Esophagus mucosa (tissue), 1 donor: ENCODE data around the gene PNPLA7. TPM values are rescaled to one million over a fixed set of nuclear protein-coding genes. Genes with fewer than 3 reads are reported as not detected.
"Not testable (repeated sequence)": the region's sequence is repeated elsewhere in the genome, so short reads cannot be mapped to it uniquely, and the experiment has no call there.

Source experiments
- ATAC-seq: fragments of 200-7000 bp; cut with Tn5 transposase; one replicate; pipeline ENCODE4 v1.9.1; 2020
- total RNA-seq: library from RNA; stranded (reverse); gene quantifications from one replicate; pipeline ENCODE4 v1.2.4, GENCODE V29; 2023
- donor health status: DM: yes; HTN: yes; CAD: no.

The PNPLA7 gene
- 1.0 TPM for total RNA-seq

DNA sequence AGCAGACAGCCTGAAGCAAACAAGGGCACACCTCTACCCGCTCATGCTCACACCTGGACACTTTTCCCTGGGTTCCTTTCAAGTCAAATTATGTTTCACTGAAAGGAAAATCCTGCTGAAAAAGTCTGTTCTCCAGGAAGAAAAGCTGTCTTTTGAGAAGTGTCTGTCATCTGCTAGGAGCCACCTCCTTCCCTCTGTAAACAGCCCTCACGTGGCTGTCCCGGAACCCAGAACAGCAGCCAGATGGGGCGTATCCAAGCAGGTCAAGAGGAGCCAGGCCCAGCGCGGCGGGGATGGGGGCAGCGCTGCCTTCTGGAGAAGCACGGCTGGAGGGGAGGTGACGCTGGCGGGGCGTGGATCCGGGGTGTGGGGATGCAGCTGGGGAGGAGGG, at the start of gene PNPLA7:
Gene PNPLA7, minus strand, starts transcription at position 172 of the 391 bp plus-strand sequence. CDS start 205 bp downstream, outside the sequence.
- peak; percentile 78 for ATAC-seq

DNA sequence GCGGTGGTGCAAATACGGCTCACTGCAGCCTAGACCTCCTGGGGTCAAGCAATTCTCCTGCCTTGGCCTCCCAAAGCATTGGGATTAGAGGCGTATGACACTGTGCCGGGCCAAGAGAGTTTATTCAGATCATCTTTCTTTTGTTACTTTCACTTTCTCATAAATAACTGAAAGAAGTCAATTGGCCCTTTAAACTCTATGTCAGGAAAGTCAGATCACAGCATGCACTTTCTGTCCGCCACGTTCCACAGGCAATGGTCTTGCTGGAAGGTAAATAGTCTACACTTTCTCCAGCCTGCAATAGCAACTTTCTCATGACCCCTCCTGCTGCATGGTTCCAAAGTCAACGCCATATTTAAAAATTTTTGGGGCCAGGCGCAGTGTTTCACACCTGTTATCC, 48.7 kb upstream of the PNPLA7 start:
- ATAC-seq = no peak

DNA sequence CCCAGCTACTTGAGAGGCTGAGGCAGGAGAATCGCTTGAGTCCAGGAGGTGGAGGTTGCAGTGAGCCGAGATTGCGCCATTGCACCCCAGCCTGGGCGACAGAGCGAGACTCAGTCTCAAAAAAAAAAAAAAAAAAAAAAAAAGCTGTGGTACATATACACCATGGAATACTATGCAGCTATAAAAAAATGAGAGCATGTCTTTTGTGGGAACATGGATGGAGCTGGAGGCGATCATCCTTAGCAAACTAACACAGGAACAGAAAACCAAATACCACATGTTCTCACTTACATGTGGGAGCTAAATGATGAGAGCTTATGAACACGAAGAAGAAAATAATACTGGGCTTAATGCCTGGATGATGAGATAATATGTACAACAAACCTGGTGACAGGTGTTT, 46.4 kb upstream of the PNPLA7 start:
- ATAC-seq = not testable (repeated sequence)

DNA sequence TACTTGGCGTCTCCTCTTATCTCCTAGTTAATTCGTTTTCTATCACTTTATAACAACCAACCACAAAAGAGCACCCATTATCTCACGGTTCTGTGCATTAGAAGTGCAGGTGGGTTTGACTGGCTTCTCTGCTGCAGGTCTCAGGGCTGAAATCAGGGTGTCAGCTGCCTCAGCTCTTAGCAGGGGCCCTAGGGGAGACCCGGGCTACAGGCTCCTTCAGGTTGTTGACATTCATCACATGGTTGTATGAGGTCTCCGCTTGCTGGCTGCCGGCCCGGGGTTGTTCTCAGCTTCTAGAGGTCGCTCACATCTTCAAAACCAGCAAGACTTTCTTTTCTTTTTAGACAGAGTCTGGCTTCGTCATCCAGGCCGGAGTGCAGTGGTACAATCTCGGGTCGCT, 43.0 kb upstream of the PNPLA7 start:
- ATAC-seq = no peak

DNA sequence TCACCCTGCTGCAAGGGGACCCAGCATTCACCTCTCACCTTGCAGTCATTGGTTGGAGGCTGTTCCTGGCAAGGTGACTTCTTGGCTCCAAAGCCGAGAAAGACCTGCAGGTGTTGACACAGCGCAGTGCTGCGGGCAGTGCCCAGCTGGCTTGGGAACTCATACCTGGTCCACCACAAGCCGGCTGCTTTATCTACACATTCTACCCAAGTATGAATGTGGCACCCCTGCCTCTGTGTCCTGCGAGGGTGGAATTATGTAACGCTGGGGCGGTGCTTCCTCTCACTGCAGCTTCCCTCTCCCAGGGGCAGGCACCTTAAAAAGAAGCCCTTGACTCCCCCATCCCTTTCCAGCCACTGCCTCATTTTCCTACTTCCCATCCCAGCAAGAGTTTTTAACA, 42.6 kb upstream of the PNPLA7 start:
- ATAC-seq = no peak

DNA sequence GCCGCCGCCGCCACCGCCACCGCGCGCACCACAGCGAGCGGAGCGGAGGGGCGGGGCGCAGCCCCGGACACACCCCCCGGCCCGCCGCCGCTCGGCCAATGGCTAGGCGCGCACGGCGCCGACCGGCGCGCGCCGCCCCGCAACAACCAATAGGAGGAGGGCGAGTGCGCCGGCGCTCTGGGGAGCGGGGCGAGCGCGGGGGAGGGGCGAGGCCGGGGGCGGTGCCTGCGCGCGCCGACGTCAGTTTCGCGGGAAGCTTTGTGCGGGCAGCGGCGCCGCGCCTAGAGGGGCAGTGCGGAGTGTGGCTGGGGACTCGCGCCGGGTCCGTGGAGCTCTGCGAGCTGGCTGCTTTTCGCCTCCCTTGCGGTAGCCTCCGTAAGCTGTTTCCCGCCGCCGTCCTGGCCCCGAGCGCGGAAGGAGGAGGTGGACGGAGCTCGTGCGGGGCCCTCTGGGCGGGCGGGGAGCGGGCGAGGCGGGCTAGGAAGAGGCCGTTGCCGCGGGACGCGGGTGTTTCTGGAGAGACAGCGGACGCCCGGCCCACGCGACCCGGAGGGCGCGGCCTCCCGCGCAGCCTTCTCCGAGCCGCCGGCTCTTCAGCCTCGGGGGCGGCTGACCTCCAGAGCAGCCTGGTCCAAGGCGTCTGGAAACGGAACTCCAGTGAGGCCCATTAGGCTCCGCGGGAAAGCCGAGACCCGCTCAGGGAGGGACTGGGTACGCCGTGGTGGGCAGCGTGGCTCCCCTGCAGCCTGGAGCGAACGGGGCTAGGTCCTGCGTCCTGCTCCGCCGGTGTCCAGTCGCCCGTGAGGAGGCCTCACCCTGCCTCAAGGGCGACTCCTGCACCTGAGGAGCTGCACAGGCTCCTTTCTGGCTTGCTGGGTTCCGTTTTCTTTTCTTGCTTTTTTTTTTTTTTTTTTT, 40.5 kb upstream of the PNPLA7 start, which contains the start of gene ZMYND19:
Gene ZMYND19, minus strand, starts transcription at position 44 of the 915 bp plus-strand sequence. CDS start 249 bp downstream, outside the sequence.
- peak; percentile 97 for ATAC-seq

DNA sequence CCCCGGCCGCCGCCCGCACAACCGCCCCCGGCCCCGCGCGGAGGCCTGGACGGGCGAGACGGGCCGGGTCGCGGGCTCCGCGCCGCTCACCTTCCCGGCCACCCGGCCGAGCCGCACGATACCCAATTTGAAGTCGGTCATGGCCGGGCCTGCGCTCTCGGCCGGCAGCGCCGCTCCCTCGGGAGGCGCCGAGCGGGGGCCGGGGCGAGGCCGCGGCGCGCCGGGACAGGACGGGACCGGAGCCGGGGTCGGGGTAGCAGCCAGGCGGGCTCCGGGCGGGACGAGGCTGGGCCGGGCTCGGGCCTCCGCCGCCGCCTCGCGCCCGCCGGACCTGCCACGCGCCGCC, 39.9 kb upstream of the PNPLA7 start:
- no peak for ATAC-seq

DNA sequence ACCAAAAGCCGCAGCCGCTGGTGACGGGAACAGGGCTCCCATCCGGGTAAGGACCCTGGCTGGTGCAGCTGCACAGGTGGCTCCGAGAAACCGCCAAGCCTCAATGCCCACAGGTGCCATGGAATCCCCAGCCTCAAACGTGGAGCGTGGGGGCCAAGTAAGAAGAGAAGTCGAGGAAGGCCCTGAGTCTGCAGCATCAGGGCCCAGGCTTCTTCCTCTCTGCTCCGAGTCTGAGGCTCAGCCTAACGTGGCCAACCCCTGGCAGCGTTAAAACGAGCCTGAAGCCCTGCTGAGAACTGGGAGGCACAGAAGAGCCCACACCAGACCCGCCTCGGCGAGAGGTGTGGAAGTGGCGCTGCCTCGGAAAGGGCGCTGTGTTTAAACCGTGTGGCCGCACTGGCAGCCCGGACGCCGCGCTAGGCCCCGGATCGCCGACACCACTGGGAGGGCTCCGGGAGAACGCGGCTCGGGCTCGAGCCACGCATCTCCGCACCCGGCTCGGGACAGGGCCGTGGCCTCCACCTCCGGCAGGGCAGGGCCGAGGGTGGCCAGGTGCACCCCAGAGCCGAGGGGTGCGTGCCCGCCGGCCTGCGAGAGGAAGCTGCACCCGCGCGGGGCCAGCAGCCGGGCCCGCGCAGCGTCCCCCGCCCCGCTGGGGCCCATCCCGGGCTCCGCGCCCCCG, 39.4 kb upstream of the PNPLA7 start:
- peak; percentile 1 for ATAC-seq

DNA sequence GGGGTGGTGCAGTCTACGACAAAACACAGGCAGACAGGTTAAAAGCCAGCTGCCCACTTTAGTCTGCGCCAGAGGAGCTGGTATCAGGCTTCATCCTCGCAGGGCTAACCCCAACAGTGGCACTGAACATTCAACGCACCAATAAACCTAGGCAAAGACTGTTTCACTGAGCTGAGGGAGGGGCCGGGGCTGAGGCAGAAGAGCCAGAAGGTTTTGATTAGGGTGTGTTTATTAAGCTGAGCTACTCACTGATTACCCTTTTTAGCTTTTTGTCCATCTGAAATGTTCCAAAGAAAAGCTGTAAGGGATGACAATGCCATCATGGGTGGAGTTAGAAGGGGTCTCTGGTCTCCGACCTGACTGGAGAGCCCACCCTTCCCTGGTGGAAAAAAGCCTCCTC, 38.7 kb upstream of the PNPLA7 start:
- ATAC-seq = no peak

DNA sequence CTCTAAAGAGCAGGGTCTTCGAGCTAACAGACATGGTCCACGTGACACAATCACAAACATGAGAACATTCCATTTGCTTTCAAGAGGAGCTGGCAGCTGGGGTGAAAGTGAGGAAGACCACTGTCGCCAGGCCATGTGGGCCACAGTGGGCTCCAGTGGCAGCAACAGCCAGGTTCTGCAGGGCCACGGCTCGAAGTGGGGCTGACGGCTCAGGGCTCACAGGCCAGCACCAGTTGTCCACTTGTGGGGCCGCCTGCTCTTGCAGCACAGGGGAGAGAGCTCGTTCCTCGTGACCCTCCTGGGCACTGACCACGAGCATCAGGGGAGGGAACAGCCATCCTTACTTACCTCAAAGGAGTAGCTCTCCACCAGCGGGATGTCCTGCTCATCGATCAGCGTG, 38.1 kb upstream of the PNPLA7 start:
- no peak for ATAC-seq

DNA sequence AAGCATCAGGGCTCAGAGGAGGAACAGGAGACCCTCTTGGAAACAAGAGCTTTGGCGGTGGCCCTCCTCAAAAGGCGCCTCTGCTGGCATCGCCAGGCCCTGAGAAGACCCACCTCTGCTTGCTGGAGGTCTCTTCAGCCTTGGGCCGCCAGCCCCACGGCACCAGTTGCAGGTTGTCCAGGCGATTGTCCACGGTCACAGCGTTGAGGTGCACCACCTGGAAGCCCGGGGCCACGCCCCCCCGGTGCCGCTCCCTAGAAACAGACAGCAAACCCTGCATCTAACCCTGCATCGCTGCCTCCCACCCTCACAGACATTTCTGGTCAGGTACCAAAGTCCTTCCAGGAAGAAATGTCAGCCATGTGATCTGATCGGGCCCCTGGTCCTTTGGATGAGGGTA, 36.7 kb upstream of the PNPLA7 start:
- no peak for ATAC-seq

DNA sequence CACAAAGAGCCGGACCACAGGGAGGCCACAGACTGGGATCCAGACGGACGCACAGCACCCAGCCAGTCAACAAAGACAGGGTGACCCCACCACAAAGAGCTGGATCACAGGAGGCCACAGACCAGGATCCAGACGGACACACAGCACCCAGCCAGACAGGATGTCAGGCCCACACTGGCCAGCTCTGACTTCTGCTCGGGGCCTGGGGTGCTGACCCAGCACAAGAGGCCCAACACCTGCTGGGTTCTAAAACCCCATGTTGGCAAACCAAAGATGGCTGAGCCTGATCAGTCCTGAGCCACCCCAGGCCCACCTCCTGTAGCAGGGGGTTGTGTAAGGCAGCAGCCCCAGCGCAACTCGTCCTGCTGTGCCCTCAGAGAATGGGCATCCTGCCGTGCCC, 33.8 kb upstream of the PNPLA7 start:
- ATAC-seq = no peak

DNA sequence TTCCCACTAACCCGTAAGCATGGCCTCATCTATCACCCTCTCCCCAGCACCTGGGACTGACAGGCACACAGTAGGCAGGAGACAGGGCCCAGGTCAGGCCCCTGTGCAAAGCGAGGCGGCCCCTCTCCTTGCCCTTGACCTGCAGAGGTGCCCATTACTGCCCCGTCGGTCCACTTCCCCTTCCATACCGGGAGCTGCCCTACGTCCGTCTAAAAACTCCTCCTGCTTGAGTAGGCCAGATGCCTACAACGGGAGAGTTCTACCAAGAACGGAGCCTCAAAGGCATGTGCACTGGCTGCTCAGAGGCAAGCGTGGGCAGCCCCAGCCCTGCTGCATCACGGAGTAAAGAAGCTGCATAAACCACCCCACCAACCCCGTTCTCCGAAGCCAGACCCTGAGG, 33.1 kb upstream of the PNPLA7 start:
- no peak for ATAC-seq

DNA sequence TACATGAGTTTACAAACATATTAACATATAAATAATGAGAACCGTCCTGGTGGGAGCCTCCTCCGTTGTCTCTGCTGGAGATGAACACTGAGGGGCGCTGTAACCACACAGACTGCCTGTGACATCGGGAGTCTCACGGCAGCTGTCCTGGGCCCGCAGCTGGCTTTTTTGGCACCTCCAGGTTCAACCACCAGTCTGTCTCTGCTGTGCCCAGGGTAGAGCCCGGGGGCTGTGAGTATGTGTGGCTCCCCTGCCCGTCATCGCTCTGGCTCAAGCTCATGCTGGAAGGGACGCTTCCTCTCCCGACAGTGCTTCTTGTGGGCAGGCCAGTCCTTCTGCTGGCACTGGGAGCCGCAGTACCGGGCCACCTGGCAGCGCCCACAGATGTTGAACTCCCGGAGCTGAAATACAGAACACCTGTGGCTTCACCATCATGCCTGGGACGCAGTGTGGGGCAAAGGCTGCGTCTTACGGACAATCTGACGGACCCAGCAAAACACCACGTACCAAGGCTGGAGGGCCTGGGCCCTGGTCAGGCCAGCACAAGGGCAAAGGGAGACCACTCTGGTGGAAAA, 32.2 kb upstream of the PNPLA7 start:
- ATAC-seq = no peak

DNA sequence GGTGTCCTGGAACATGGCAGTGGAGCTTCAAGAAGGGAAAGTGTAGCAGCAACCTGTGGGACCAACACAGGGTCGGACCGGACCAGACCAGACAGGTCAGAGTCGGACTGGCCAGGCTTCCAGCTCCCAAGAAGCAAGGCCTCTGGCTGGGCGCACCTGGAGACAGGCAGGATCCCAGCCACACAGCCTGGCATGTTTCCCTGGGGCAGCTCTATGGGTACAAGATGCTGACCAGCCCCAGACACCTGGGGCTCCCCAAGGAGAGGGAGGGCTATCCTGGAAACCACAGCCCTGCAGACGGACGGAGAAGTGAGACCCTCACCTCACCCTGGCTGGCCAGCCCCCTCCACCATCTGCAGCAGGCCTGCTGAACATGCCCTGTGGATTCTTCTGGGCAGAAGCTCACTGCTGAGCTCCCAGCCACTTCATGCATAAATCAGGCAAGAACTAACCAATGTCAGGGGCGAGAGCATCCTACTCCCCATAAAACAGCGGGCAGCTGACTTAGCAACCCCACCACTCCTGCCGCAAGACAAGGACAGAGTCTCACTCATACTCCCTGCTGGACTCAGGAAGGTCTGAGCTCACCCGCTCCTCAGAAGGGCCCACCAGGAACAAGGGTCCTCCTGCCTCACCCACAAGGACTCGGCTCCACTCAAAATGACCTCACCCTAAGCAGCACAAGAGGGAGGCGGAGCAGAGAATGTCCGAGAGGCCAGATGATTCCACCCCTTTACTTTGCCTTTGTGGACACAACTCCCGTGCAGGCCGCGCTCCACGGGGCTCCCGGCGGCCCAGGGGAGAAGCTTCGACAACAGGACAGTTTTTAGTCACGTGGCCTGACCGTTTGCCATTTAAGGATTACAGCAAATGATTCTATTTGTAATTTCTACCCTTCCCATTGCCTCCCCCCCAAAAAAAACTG, 31.4 kb upstream of the PNPLA7 start:
- no peak for ATAC-seq

DNA sequence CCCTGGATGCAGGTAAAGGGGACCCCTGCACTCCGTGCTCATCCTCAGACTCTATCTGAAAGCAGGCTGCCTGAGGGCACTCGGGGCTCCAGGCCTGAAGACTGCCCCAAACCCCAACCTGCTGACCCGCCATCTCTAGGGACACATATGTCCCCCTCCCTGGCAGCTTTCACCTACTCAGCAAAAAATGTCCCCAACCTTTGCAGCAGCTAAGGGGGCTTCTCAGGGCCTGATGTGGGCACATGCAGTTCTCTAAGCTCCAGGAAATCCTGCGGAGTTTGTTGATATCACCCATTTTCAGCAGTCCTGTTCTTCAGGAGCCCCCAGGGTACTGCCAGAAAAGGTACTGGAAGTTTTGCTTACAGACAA, 30.7 kb upstream of the PNPLA7 start:
- no peak for ATAC-seq

DNA sequence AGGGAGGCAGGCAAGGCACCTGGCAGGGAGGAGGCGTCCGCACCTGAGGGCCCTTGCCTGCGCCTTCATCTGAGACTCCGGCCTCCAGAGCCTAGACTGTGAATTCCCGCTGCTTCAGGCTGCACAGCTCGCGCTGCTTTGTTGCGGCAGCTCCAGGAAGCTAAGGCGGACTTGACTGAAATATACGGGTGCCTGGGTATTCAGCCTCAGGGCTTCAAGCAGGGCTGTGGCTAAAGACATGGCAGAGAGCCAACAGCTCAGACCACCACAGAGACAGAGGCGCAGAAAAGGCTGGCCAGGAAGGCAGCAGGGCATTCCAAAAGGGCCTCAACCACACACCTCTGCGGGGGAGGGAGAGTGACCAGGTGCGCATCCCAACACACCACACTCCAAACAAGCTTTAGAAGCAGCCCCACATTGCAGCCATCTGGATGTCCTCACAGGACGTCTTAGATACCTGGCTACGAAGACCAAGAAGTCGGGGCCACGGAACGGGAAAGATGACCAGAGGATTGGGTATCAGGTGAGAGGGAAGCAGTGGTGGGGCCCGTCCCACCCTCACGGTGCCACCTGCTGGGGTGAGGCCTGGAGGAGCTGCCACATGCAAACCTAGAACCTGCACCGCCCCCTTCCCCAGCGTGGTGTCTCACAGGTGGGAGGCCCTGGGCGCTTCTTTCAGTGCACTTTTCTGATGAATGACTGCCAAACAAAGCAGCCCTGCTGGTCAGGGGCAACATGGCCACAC, 30.2 kb upstream of the PNPLA7 start:
- ATAC-seq = no peak

DNA sequence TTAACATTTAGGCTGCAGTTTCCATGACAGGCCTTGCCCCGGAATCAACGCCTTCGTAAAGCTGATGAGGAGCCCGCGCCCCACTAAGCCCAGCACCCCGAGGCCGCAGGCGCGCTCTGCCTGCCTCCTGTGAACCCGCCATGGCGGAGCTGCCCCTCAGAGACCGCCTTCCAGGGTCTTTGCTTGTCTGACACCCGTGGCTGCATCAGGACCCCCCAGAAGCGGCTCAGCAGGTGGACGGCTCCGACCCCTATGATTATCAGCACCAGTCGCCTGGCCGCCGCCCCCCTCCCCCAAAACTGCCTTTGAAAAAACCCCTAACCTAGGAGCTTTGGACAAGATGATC, 29.0 kb upstream of the PNPLA7 start:
- no peak for ATAC-seq

DNA sequence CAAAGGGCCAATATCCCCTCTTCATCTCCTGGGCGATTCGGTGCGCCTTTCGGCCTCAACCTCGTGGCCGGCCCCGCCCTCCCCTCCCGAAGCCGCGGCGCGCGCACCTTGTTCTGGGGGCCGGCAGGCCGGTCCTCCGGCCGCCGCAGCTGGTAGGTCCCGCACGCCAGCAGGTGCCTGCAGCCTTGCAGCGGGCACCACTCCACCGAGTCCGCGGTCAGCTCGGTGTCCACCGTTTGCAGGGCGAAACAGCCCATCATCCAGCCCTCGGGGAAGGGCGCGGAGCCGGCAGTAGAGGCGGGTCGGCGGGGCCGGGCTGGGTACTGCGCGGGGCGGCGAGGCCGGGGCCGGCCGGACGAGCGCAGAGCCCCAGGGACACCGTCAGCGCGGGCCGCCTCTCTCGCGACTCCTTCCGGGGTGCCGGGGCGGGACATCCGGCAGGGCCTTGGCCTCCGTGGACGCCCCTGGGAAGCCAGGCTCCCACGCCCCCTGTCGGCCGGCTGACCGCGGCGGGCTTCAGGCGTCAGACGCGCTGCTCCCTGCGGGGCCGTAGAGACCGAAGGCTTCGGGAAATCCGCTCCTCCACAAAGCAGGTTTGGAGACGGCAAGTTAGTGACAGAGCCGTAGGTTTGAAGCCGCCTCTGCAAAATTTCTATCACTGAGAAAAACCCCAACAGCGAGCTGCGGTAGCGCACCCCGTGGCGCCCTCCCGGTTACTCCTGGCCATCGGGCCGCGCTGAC, 28.5 kb upstream of the PNPLA7 start, which contains the start of gene DPH7:
Gene DPH7, minus strand, starts transcription at position 408 of the 741 bp plus-strand sequence. Its CDS starts 148 bp downstream, at position 260.
- peak; percentile 95 for ATAC-seq

DNA sequence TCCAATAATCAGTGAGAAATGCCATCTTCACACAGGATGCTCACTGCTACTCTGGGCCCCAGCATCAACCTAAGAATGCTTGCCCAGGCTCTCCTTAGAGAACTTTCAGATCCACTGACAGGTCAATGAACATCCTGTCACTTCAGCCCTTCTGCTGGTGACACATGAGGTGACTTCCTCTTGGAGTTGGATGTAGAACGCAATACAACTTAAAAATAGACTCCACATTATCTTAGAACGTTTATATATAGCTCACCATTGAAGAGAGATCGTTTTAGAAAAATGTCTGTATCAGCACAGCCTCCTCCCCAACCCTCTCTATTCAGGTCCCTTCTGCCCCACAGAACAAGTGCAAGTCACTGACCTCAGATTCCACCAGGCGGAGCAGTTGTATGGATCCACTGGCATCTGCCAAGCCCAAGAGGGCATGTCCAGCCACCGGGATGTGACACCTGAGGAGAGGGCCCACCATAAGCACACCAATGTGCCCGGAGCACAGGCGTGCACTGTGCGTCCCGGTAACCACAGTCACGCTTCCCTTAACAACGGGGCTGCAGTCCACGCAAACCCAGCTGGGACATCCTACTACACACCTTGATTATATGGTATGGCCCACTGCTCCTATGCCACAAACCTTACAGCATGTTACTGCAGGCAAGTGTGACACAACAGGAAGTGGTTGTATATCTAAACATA, 25.7 kb upstream of the PNPLA7 start:
- no peak for ATAC-seq

DNA sequence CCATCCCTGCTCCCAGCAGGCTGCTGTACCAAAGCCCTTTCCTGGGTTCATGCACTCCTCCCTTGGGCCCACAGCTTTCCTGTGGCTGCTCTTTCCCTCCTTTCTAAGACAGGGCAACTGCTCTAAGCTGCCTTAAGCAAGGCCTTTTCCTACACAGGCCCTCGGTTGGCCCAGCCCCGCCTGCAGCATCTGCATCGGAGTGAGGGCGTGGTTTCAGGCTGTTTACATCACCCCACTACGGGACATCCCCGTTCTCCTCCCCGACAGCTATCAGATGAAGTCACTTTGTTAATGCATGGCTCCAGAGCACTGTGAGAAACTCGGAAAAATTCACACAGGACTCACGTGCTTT, 25.1 kb upstream of the PNPLA7 start:
- no peak for ATAC-seq
